CD14-positive monocyte (primary cell): ENCODE results near the gene RBMS3. TPM values are rescaled to one million over a fixed set of nuclear protein-coding genes. Genes with fewer than 3 reads are reported as not detected.

Source experiments
- DNase-seq, 3 donors: peaks; one replicate each; pipeline ENCODE4 v3.0.0-alpha.2; 2011 to 2022
- H2AFZ ChIP-seq: 2 replicates; pipeline ENCODE4 v1.6.0; 2012; ENCODE audit warnings: mild to moderate bottlenecking, low read depth, low read length, inconsistent platforms; ENCODE audit not compliant: insufficient read depth, poor library complexity, severe bottlenecking
- H3K27ac ChIP-seq, 2 donors: 1 replicate in 1 of 2; 2 replicates in 1 of 2; pipeline ENCODE4 v1.5.1; 2012 to 2013; ENCODE audit warnings: low read length in 2 of 2, control low read depth in 1 of 2, inconsistent platforms in 1 of 2, low read depth in 1 of 2, mild to moderate bottlenecking in 1 of 2
- H3K27me3 ChIP-seq, 2 donors: one replicate each; pipeline versions ENCODE4 v1.6.0 to v1.6.1; 2011 to 2013; ENCODE audit warnings: low read length in 2 of 2; ENCODE audit not compliant: control insufficient read depth in 2 of 2, insufficient read depth in 2 of 2
- H3K36me3 ChIP-seq, 2 donors: replicated peaks in 1 of 2; 1 replicate in 1 of 2; 2 replicates in 1 of 2; pipeline versions ENCODE4 v1.5.1 to v1.6.1; 2012 to 2013; ENCODE audit warnings: low read length in 2 of 2, control low read depth in 1 of 2, inconsistent platforms in 1 of 2, mild to moderate bottlenecking in 1 of 2; ENCODE audit not compliant: insufficient read depth in 2 of 2, control insufficient read depth in 1 of 2
- H3K4me1 ChIP-seq, 2 donors: 1 replicate in 1 of 2; 2 replicates in 1 of 2; pipeline versions ENCODE4 v1.5.1 to v1.6.1; 2012 to 2013; ENCODE audit warnings: low read length in 2 of 2, control low read depth in 1 of 2, inconsistent platforms in 1 of 2, mild to moderate bottlenecking in 1 of 2, moderate library complexity in 1 of 2; ENCODE audit not compliant: insufficient read depth in 2 of 2, control insufficient read depth in 1 of 2
- H3K4me2 ChIP-seq: replicated peaks from 2 replicates; pipeline ENCODE3; 2012; ENCODE audit warnings: low read length, moderate library complexity, mild to moderate bottlenecking; ENCODE audit not compliant: poor library complexity, severe bottlenecking; ENCODE audit errors: extremely low read depth
- H3K4me3 ChIP-seq, 3 experiments: fragments of 200-600 bp in 1 of 3; sonication (generic) in 1 of 3; replicated peaks in 1 of 3; 1 replicate in 2 of 3; 2 replicates in 1 of 3; pipeline ENCODE4 v1.5.1; 2011 to 2013; ENCODE audit warnings: low read length in 3 of 3, mild to moderate bottlenecking in 3 of 3, control low read depth in 2 of 3, low read depth in 2 of 3, inconsistent platforms in 1 of 3, moderate library complexity in 1 of 3
- H3K79me2 ChIP-seq: 2 replicates; pipeline ENCODE4 v1.6.0; 2012; ENCODE audit warnings: mild to moderate bottlenecking, control low read depth, inconsistent platforms, low read length, moderate library complexity; ENCODE audit not compliant: insufficient read depth
- H3K9ac ChIP-seq: 2 replicates; pipeline ENCODE4 v1.6.0; 2017; ENCODE audit warnings: low read length, mild to moderate bottlenecking; ENCODE audit not compliant: insufficient read depth, poor library complexity, severe bottlenecking
- H3K9me3 ChIP-seq, 2 donors: replicated peaks in 1 of 2; 1 replicate in 1 of 2; 2 replicates in 1 of 2; pipeline versions ENCODE4 v1.5.1 to v1.6.1; 2012 to 2013; ENCODE audit warnings: low read length in 2 of 2, control low read depth in 1 of 2; ENCODE audit not compliant: control insufficient read depth in 1 of 2, insufficient read depth in 1 of 2
- H4K20me1 ChIP-seq: 2 replicates; pipeline ENCODE4 v1.6.0; 2012; ENCODE audit warnings: mild to moderate bottlenecking, low read length, control low read depth, moderate library complexity; ENCODE audit not compliant: insufficient read depth
- H3K27ac Mint-ChIP-seq, 7 donors: one replicate each; pipeline ENCODE4 v1.8.0; 2020; ENCODE audit warnings: mild to moderate bottlenecking in 7 of 7, mixed read lengths in 7 of 7, moderate library complexity in 6 of 7, inconsistent platforms in 2 of 7
- H3K27me3 Mint-ChIP-seq, 3 donors: one replicate each; pipeline ENCODE4 v1.8.0; 2021 to 2022; ENCODE audit warnings: low read depth in 3 of 3, mild to moderate bottlenecking in 3 of 3, mixed read lengths in 3 of 3, moderate library complexity in 3 of 3, inconsistent platforms in 1 of 3
- H3K36me3 Mint-ChIP-seq, 2 donors: one replicate each; pipeline ENCODE4 v1.8.0; 2020; ENCODE audit warnings: mixed read lengths in 2 of 2, inconsistent platforms in 1 of 2, mild to moderate bottlenecking in 1 of 2
- H3K4me1 Mint-ChIP-seq: one replicate; pipeline ENCODE4 v1.8.0; 2020; ENCODE audit warnings: mild to moderate bottlenecking, mixed read lengths
- H3K4me3 Mint-ChIP-seq, 2 donors: one replicate each; pipeline ENCODE4 v1.8.0; 2020; ENCODE audit warnings: mild to moderate bottlenecking in 2 of 2, mixed read lengths in 2 of 2, moderate library complexity in 1 of 2
- H3K9me3 Mint-ChIP-seq, 7 donors: one replicate each; pipeline ENCODE4 v1.8.0; 2020 to 2022; ENCODE audit warnings: mixed read lengths in 7 of 7, mild to moderate bottlenecking in 6 of 7, moderate library complexity in 6 of 7, inconsistent platforms in 2 of 7
- WGBS: methylation state at CpG from one replicate; pipeline ENCODE4 v1.1.5; 2013; ENCODE audit warnings: missing lambda C conversion rate; ENCODE audit not compliant: insufficient coverage; 5-methylcytosine and 5-hydroxymethylcytosine counted together
- intact Hi-C, 2 donors: fragments of 100-400 bp; cut with micrococcal nuclease; formaldehyde crosslinking; loops; one replicate each; pipeline versions ENCODE4 v1.15.0 to v1.15.1; 2023
- polyA plus RNA-seq, 3 donors: library from polyadenylated mRNA; depleted of rRNA in 1 of 3; unstranded in 2 of 3; stranded (reverse) in 1 of 3; fragments of 300-500 nt in 2 of 3; fragments of >200 nt in 1 of 3; fragmentation: Illumina TruSeq in 2 of 3; gene quantifications; 1 replicate in 2 of 3; 2 replicates in 1 of 3; pipeline ENCODE4 v1.2.3, GENCODE V29; 2012 to 2021
- TF ChIP-seq, protein P1 (sequence below): fragments of 200-600 bp; IDR thresholded peaks from one replicate; pipeline ENCODE4 v1.8.0; 2022; ENCODE audit warnings: antibody characterized with exemption, mild to moderate bottlenecking

Gene RBMS3
- polyA plus RNA-seq, 3 donors: not detected

DNA sequence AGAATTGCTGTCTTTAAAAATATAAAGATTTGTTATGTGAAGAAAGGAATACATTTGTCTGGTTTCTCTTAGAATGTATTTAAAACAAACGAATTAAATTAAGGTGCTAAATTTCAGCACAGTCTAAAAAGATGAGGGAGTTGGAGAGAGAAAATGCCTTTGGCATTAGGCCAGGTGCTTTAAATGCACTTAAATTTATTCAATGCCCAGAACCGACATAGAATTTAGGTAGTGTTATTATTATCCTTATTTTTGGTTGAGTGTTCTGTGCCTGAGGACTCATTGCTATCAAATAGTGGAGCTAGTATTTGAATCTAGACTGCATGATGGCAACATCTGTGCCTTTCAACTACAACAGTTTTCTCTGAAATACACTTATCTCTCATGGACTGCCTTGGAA, 287.5 kb downstream of the RBMS3 start:
- no peak overlapping the region for H3K27ac Mint-ChIP-seq
- Histone ChIP-seq H3K4me1 (no peaks in the 10 kb centered on the region), H2AFZ (no peak overlapping the region), H3K27me3 (no peaks in the 10 kb centered on the region), H4K20me1 (no peaks in the 10 kb centered on the region), H3K36me3 (no peaks in the 10 kb centered on the region), H3K9ac (no peak overlapping the region), H3K4me2 (no peak overlapping the region), H3K9me3 (no peaks in the 10 kb centered on the region), H3K79me2 (no peaks in the 10 kb centered on the region), H3K4me3 (no peak overlapping the region), H3K27ac (no peak overlapping the region)
- H3K4me3 Mint-ChIP-seq: no peak overlapping the region
- intact Hi-C loops: no loop called here
- WGBS: 80% methylated on average over 1 of the region's 2 CpGs
- no peaks in the 10 kb centered on the region for H3K4me1 Mint-ChIP-seq
- peaks cover 0 to 7% (median 0%) of the 10 kb centered on the region in 7 donors for H3K9me3 Mint-ChIP-seq
- H3K27me3 Mint-ChIP-seq: peaks cover 0 to 2% (median 1%) of the 10 kb centered on the region in 3 donors
- H3K36me3 Mint-ChIP-seq: no peaks in the 10 kb centered on the region
- no peak for DNase-seq
- TF ChIP-seq, protein P1, sequence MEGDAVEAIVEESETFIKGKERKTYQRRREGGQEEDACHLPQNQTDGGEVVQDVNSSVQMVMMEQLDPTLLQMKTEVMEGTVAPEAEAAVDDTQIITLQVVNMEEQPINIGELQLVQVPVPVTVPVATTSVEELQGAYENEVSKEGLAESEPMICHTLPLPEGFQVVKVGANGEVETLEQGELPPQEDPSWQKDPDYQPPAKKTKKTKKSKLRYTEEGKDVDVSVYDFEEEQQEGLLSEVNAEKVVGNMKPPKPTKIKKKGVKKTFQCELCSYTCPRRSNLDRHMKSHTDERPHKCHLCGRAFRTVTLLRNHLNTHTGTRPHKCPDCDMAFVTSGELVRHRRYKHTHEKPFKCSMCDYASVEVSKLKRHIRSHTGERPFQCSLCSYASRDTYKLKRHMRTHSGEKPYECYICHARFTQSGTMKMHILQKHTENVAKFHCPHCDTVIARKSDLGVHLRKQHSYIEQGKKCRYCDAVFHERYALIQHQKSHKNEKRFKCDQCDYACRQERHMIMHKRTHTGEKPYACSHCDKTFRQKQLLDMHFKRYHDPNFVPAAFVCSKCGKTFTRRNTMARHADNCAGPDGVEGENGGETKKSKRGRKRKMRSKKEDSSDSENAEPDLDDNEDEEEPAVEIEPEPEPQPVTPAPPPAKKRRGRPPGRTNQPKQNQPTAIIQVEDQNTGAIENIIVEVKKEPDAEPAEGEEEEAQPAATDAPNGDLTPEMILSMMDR: no peak

DNA sequence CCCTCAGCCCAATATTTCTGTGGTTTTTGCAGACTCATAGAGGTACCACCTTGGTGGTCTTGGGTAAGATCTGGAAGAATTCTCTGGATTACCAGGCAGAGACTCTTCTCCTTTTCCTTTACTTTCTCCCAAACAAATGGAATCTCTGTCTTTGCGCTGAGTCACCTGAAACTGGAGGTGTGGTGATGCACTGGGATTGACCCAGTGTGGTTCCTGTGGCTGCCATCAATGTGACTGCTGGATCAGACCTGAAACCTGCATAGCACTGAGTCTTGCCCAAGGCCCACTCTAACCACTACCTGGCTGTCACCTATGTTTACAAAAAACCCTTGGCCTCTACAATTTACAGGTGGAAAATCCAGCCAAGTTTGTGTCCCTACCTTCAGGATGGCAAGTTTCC, 295.3 kb downstream of the RBMS3 start:
- Mint-ChIP-seq H3K36me3 (no peaks in the 10 kb centered on the region), H3K27me3 (peaks cover 0 to 2% (median 1%) of the 10 kb centered on the region in 3 donors), H3K4me1 (no peaks in the 10 kb centered on the region), H3K4me3 (no peak overlapping the region), H3K9me3 (peaks cover 0 to 13% (median 8%) of the 10 kb centered on the region in 7 donors), H3K27ac (no peak overlapping the region)
- no CpG with 5 or more reads among the region's 1 CpG for WGBS
- Histone ChIP-seq H3K9me3 (peaks cover 10 to 17% of the 10 kb centered on the region in 2 donors), H3K36me3 (no peaks in the 10 kb centered on the region), H3K27ac (no peak overlapping the region), H2AFZ (no peak overlapping the region), H4K20me1 (no peaks in the 10 kb centered on the region), H3K79me2 (no peaks in the 10 kb centered on the region), H3K4me2 (no peak overlapping the region), H3K4me3 (no peak overlapping the region), H3K9ac (no peak overlapping the region), H3K4me1 (no peaks in the 10 kb centered on the region), H3K27me3 (no peaks in the 10 kb centered on the region)
- TF ChIP-seq, protein P1: no peak
- no peak for DNase-seq
- intact Hi-C loops: no loop called here
